ENCODE data around the gene PXMP4. TPM values are rescaled to one million over a fixed set of nuclear protein-coding genes. Genes with fewer than 3 reads are reported as not detected.

PXMP4 gene
- total RNA-seq, 1 donor from 2014 or later: 4.3 TPM

GRCh38 chr20:33653218-33653899 is 66.8 kb downstream of the PXMP4 start:
- DNase-seq: peak; percentile 79

Other genes starting within 250 kb of the PXMP4 start
- 4.2 and 5.3 TPM in 2 replicates for gene CBFA2T2, start 230.2 kb downstream of the PXMP4 start, total RNA-seq
- gene C20orf144, start 58.0 kb downstream of the PXMP4 start, total RNA-seq: 0.05 TPM in 1 of 2 replicates, not detected in the other
- 1.9 and 2.2 TPM in 2 replicates for gene ACTL10, start 53.4 kb downstream of the PXMP4 start, total RNA-seq
- gene NECAB3, start 45.9 kb downstream of the PXMP4 start, total RNA-seq: 10.2 and 12.4 TPM in 2 replicates
- 11.2 and 16.1 TPM in 2 replicates for gene E2F1, start 33.9 kb downstream of the PXMP4 start, total RNA-seq
- 1.9 and 2.4 TPM in 2 replicates for gene ZNF341, start 11.7 kb upstream of the PXMP4 start, total RNA-seq
- gene CHMP4B, start 91.0 kb upstream of the PXMP4 start, total RNA-seq: 58.2 and 58.8 TPM in 2 replicates